ENCODE measurements around the gene CPXM2.

CPXM2 gene

GRCh38 chr10:123778719-123779517 is 112.7 kb downstream of the CPXM2 start:
- DNase-seq (ENCODE audit: low read depth in 2 of 2, low spot score in 1 of 2) = no peak

- no peak for DNase-seq (ENCODE audit: low read depth in 2 of 2, low spot score in 1 of 2)
These were observed 113.7 kb downstream of the CPXM2 start for GRCh38 chr10:123777881-123778280.

DNA sequence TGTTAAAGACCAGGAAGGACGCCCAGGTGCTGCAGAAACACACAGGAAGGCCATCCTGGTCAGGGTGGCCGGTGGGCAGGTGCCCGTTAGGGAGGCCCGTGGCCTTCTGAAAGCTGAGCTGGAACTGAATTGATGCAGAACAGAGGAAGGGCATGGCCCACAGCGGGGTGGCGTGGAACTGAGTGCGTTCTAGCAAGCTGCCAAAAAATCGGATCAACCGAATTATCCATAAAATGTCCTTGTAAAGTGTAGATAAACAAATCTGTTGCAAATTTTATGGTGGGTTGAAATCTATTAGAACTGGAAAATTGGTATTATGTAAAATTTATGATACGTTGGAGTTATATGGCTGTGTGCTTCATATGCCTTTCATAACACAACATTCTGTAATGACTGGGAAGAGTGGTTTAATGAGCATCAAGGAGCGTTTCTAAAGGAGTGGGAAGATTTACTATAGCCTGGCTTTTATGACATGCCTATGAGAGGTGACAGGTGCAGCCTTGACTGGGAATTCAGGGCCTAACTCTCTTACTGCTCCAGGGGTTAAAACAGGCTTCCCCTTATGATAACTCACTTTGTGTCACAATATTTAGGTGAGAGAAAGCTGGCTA is 117.4 kb downstream of the CPXM2 start:
- no peak for DNase-seq (ENCODE audit: low read depth in 2 of 2, low spot score in 1 of 2)

DNA sequence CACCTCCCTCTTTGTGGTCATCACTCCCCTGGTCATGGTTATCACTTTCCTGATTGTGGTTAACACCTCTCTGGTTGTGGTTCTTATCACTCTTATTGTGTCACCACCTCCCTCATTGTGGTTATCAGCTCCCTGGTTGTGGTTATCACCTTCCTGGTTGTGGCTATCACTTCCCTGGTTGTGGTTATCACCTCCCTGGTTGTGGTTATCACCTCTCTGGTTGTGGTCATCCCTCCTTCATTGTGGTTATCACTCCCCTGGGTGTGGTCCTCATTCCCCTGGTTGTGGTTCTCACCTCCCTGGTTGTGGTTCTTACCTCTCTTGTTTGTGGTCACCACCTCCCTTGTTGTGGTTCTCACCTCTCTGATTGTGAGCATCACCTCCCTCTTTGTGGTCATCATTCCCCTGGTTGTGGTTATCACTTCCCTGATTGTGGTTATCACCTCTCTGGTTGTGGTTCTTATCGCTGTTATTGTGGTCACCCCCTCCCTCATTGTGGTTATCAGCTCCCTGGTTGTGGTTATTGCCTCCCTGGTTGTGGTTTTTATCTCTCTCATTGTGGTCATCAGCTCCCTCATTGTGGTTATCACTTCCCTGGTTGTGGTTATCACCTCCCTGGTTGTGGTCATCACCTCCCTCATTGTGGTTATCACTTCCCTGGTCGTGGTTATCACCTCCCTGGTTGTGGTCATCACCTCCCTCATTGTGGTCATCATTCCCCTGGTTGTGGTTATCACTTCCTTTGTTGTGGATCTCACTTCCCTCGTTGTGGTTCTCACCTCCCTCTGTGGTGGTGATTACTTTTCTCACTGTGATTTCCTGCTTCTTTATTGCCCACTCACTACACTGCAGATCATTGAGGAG is 118.7 kb downstream of the CPXM2 start:
- DNase-seq (ENCODE audit: low read depth in 2 of 2, low spot score in 1 of 2) = no peak

GRCh38 chr10:123771877-123772644 is 119.5 kb downstream of the CPXM2 start:
- DNase-seq (ENCODE audit: low read depth in 2 of 2, low spot score in 1 of 2) = no peak

- no peak for DNase-seq (ENCODE audit: low read depth in 2 of 2, low spot score in 1 of 2)
These were observed 122.0 kb downstream of the CPXM2 start for GRCh38 chr10:123769647-123770046.

GRCh38 chr10:123766761-123767160 is 124.8 kb downstream of the CPXM2 start:
- no peak for DNase-seq (ENCODE audit: low read depth in 2 of 2, low spot score in 1 of 2)

- no peak for DNase-seq (ENCODE audit: low read depth in 2 of 2, low spot score in 1 of 2)
These were observed 125.6 kb downstream of the CPXM2 start for GRCh38 chr10:123766012-123766411.

GRCh38 chr10:123761666-123762230 is 129.9 kb downstream of the CPXM2 start:
- no peak for DNase-seq (ENCODE audit: low read depth in 2 of 2, low spot score in 1 of 2)

DNA sequence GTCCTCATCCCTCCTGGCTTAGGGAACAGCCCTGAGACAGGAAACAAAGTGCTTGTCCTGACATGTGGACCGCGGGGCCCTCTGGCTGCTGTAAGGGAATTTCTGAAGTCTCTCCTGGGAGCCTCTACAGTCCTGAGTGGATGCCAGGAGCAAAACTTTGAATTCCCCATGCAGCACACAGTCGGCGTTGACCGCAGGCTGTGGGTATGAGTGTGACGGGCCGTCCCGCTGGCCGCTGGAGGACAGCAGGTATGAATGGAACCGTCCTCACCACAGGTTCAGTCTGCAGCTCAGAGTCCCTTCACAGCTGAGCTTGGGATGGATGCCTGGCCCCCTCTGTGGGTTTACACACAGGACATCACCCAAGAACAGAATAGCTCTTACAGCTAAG is 130.6 kb downstream of the CPXM2 start:
- no peak for DNase-seq (ENCODE audit: low read depth in 2 of 2, low spot score in 1 of 2)

GRCh38 chr10:123760356-123761037 is 131.1 kb downstream of the CPXM2 start:
- no peak for DNase-seq (ENCODE audit: low read depth in 2 of 2, low spot score in 1 of 2)

- no peak for DNase-seq (ENCODE audit: low read depth in 2 of 2, low spot score in 1 of 2)
These were observed 132.0 kb downstream of the CPXM2 start for GRCh38 chr10:123759501-123760031.

- no peak for DNase-seq (ENCODE audit: low read depth in 2 of 2, low spot score in 1 of 2)
These were observed 132.6 kb downstream of the CPXM2 start for GRCh38 chr10:123759041-123759440.

- DNase-seq (ENCODE audit: low read depth in 2 of 2, low spot score in 1 of 2) = no peak
These were observed 133.8 kb downstream of the CPXM2 start for GRCh38 chr10:123757853-123758252.

GRCh38 chr10:123755061-123755460 is 136.5 kb downstream of the CPXM2 start:
- no peak for DNase-seq (ENCODE audit: low read depth in 2 of 2, low spot score in 1 of 2)

DNA sequence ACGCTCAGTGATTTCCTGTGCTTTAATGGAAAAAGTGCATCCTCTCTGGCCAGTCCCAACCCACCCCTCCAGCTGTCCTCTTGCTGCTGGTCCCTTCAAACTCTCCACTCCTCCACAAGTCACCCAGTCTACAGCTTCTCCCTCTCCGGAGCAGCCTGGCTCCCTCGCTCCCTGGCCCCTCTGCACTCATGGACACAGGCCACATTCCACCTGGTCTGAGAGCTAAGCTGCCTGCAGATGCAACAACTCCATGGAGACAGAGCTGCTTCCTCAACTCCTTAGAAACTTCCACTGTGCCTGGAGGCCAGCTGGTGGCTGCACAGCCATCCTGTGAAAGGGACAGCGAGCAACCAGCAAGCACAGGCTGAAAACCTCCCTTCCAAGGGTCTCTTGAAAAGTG is 137.5 kb downstream of the CPXM2 start:
- DNase-seq (ENCODE audit: low read depth in 2 of 2, low spot score in 1 of 2) = no peak

- DNase-seq (ENCODE audit: low read depth in 2 of 2, low spot score in 1 of 2) = no peak
These were observed 140.1 kb downstream of the CPXM2 start for GRCh38 chr10:123751342-123752134.

DNA sequence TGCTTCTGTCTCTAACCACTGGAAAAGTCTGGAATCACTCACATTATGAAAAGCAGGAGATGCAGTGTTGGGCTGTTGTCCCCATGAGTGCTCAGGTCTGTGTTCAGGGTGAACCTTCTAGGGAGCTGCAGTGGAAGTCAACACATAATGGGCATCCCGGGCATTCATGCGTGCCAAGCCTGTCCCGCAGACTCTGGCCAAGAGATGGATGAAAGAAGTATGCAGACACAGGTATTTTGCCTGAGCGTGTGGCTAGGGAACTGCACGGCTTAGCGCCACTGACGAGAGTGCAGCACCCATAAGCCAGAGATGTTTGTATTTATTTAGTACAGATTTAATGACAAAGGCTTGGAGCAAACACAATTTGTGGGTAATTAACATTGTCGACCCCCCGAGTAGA is 140.7 kb downstream of the CPXM2 start:
- no peak for DNase-seq (ENCODE audit: low read depth in 2 of 2, low spot score in 1 of 2)

DNA sequence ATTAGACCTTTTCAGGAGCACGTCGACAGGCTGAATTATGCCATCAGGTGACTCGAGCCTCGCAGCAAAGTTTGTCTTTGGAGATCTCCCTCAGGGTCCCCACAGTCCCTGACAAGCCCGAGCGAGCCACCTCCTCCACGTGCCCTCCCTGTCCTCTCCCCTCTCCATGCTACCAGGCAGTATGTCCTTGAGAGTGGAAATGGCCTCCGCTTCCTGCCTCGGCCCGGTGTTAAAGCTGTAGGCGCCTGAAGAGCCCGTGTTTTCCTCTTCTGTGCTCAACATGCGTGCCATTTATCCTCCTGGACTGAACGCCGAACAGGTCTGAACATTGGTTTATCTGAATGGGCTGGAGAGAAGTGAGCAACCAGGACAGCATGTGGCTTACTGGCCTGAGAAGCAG is 142.9 kb downstream of the CPXM2 start:
- no peak for DNase-seq (ENCODE audit: low read depth in 2 of 2, low spot score in 1 of 2)
